SU-DHL-6 (cell line): ENCODE results near the gene RPL26.

Experiments used
- H2AFZ ChIP-seq: fragments of 200-600 bp; sonication (generic); 2 replicates; pipeline ENCODE4 v1.6.1; 2014; ENCODE audit warnings: low read depth, mild to moderate bottlenecking, moderate library complexity, mixed read lengths, antibody characterized with exemption, low read length; ENCODE audit not compliant: severe bottlenecking
- H3F3A ChIP-seq: fragments of 200-600 bp; shearing (Covaris generic); 2 replicates; pipeline ENCODE4 v1.6.0; 2016; ENCODE audit warnings: antibody characterized with exemption, mild to moderate bottlenecking; ENCODE audit not compliant: insufficient read depth
- H3K27ac ChIP-seq: fragments of 200-600 bp; sonication (generic); 2 replicates; pipeline ENCODE4 v1.5.1; 2016; ENCODE audit warnings: low read depth, mild to moderate bottlenecking, low read length, moderate library complexity, mixed read lengths
- H3K27me3 ChIP-seq: fragments of 200-600 bp; sonication (generic), shearing (Covaris generic); 2 replicates; pipeline ENCODE4 v1.6.0; 2014; ENCODE audit warnings: mild to moderate bottlenecking, low read length
- H3K36me3 ChIP-seq: fragments of 200-600 bp; sonication (generic); 2 replicates; pipeline ENCODE4 v1.6.1; 2014; ENCODE audit warnings: mild to moderate bottlenecking, low read length, mixed read lengths
- H3K4me2 ChIP-seq: fragments of 300-600, 200-600 bp; shearing (Covaris generic), sonication (generic); 2 replicates; pipeline ENCODE4 v1.6.0; 2014; ENCODE audit warnings: low read length, low read depth, mild to moderate bottlenecking; ENCODE audit not compliant: poor library complexity, severe bottlenecking
- H3K4me3 ChIP-seq: fragments of 200-600 bp; sonication (generic); 2 replicates; pipeline ENCODE4 v1.5.1; 2014; ENCODE audit warnings: antibody characterized with exemption, low read length, mild to moderate bottlenecking, mixed read lengths; ENCODE audit not compliant: insufficient read depth, poor library complexity, severe bottlenecking
- H3K79me2 ChIP-seq: fragments of 200-600 bp; sonication (generic); 2 replicates; pipeline ENCODE4 v1.6.1; 2014; ENCODE audit warnings: mild to moderate bottlenecking, low read length, moderate library complexity; ENCODE audit not compliant: insufficient read depth
- H3K9ac ChIP-seq: fragments of 200-600 bp; sonication (generic); 2 replicates; pipeline ENCODE4 v1.7.0; 2014; ENCODE audit warnings: mild to moderate bottlenecking, low read length
- H3K9me2 ChIP-seq: fragments of 200-600 bp; sonication (generic); replicated peaks from 2 replicates; pipeline ENCODE4 v1.6.1; 2014; ENCODE audit warnings: low read length; ENCODE audit not compliant: insufficient read depth
- H3K9me3 ChIP-seq: fragments of 200-600 bp; sonication (generic); 2 replicates; pipeline ENCODE4 v1.6.1; 2014; ENCODE audit warnings: low read length, mixed read lengths; ENCODE audit not compliant: insufficient read depth
- H4K20me1 ChIP-seq: fragments of 200-600 bp; sonication (generic); 2 replicates; pipeline ENCODE4 v1.6.1; 2014; ENCODE audit warnings: low read depth, mild to moderate bottlenecking, antibody characterized with exemption, low read length, moderate library complexity, mixed read lengths
- EZH2phosphoT487 ChIP-seq: fragments of 200-600 bp; sonication (generic), shearing (Covaris generic); conservative IDR thresholded peaks from 2 replicates; pipeline ENCODE4 v1.6.1; 2018; ENCODE audit warnings: mild to moderate bottlenecking, antibody characterized with exemption, low read length, moderate library complexity, mixed read lengths
- TF ChIP-seq, protein P1 (sequence below): fragments of 200-600 bp; sonication (generic); IDR thresholded peaks from one replicate; pipeline ENCODE4 v1.5.1; 2017; ENCODE audit warnings: antibody characterized with exemption, mild to moderate bottlenecking, low read length, moderate library complexity; ENCODE audit not compliant: insufficient read depth, poor library complexity, severe bottlenecking

RPL26 gene

GRCh38 chr17:8383143-8383822 lies at the start of gene RPL26:
RPL26 (minus strand) TSS chr17:8383193; CDS start chr17:8382310, 883 bp downstream.
- peak within 1 kb of the TSS; percentile 97 for H2AFZ ChIP-seq
- peaks cover 44% of the 10 kb centered on the region for H3F3A ChIP-seq
- peaks cover 19% of the 10 kb centered on the region for H4K20me1 ChIP-seq
- no peak for TF ChIP-seq EZH2phosphoT487
- TF ChIP-seq, protein P1, sequence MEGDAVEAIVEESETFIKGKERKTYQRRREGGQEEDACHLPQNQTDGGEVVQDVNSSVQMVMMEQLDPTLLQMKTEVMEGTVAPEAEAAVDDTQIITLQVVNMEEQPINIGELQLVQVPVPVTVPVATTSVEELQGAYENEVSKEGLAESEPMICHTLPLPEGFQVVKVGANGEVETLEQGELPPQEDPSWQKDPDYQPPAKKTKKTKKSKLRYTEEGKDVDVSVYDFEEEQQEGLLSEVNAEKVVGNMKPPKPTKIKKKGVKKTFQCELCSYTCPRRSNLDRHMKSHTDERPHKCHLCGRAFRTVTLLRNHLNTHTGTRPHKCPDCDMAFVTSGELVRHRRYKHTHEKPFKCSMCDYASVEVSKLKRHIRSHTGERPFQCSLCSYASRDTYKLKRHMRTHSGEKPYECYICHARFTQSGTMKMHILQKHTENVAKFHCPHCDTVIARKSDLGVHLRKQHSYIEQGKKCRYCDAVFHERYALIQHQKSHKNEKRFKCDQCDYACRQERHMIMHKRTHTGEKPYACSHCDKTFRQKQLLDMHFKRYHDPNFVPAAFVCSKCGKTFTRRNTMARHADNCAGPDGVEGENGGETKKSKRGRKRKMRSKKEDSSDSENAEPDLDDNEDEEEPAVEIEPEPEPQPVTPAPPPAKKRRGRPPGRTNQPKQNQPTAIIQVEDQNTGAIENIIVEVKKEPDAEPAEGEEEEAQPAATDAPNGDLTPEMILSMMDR, result peak; percentile 96
- H3K4me2 ChIP-seq, result peak within 1 kb of the TSS; percentile 81
- H3K9me3 ChIP-seq, result no peaks in the 10 kb centered on the region
- peaks cover 33% of the 10 kb centered on the region for H3K79me2 ChIP-seq
- H3K36me3 ChIP-seq, result peaks cover 35% of the 10 kb centered on the region
- H3K27me3 ChIP-seq, result no peaks in the 10 kb centered on the region
- H3K27ac ChIP-seq, result peak within 1 kb of the TSS; percentile 68
- H3K9me2 ChIP-seq, result no peaks in the 10 kb centered on the region
- H3K4me3 ChIP-seq, result peak within 1 kb of the TSS; percentile 89
- peak within 1 kb of the TSS; percentile 85 for H3K9ac ChIP-seq

DNA sequence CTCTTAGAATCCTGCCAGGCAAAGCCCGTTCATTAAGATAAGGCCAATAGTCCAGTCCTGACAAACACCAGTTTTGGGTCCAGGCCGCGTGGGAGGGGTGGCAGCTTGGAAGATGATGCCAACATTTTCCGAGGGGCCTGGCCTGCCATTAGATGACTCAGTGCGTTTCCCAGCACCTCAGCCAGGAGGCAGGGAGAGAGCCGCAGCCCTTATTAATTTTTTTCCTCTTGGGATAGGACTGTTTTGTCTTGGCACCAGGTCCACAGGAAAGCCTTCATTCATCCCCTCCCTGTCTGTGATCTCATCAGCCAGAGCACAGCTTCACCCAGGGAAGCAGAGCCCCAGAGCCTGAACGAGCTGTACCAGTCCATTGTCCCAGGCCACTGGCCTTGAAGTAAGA lies 48.0 kb upstream of the RPL26 start:
- Histone ChIP-seq H3K9me2 (no peaks in the 10 kb centered on the region), H3K79me2 (peaks cover under 1% of the 10 kb centered on the region; the same call in 1 of the 2 replicates), H3K27ac (no peak overlapping the region), H3K9ac (no peak overlapping the region), H3K9me3 (no peaks in the 10 kb centered on the region), H4K20me1 (no peaks in the 10 kb centered on the region), H2AFZ (no peak overlapping the region), H3K4me2 (no peak overlapping the region), H3F3A (no peaks in the 10 kb centered on the region), H3K36me3 (no peaks in the 10 kb centered on the region), H3K27me3 (0 out of 2 replicates have a peak, but pooled peaks cover 4% of the 10 kb centered on the region), H3K4me3 (no peak overlapping the region)
- TF ChIP-seq EZH2phosphoT487, result no peak
- TF ChIP-seq, protein P1, result no peak

DNA sequence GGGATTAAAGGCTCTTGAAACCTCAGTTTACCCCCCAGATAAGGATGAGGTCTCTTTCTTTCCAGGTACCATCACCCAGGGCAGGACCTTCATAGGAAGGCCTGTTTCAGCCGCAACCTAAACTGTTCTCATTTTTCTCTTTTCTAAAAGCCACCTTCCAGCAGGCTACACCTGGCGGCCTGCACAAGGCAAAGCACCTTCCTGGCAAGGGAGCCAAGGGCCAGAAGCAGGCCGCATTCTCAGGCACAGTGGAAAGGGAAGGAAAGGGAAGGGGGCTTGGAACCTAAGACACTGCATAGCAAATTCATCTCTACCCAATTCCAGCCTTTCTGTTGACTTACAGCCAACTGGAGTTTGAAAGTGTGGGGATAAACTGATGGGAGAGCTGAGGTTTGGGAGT lies 43.8 kb upstream of the RPL26 start:
- H4K20me1 ChIP-seq, result no peaks in the 10 kb centered on the region
- H3K4me3 ChIP-seq, result no peak overlapping the region
- H3K4me2 ChIP-seq, result no peak overlapping the region
- no peaks in the 10 kb centered on the region for H3K36me3 ChIP-seq
- no peaks in the 10 kb centered on the region for H3K9me2 ChIP-seq
- H3K27ac ChIP-seq, result no peak overlapping the region
- no peak overlapping the region for H2AFZ ChIP-seq
- H3K9me3 ChIP-seq, result no peaks in the 10 kb centered on the region
- 0 out of 2 replicates have a peak, but pooled peaks cover 4% of the 10 kb centered on the region for H3K27me3 ChIP-seq
- TF ChIP-seq EZH2phosphoT487, result no peak
- TF ChIP-seq, protein P1, result no peak
- no peaks in the 10 kb centered on the region for H3K79me2 ChIP-seq
- no peaks in the 10 kb centered on the region for H3F3A ChIP-seq
- H3K9ac ChIP-seq, result no peak overlapping the region
